NAMALWA (cell line): ENCODE results near the gene CYP4B1.

Experiments used
- DNase-seq: peaks from one replicate; pipeline ENCODE4 v3.0.0-alpha.2; 2015; ENCODE audit warnings: low spot score

CYP4B1 gene

GRCh38 chr1:46797696-46798470 lies 963 bp upstream of the CYP4B1 start:
- no peak for DNase-seq

DNA sequence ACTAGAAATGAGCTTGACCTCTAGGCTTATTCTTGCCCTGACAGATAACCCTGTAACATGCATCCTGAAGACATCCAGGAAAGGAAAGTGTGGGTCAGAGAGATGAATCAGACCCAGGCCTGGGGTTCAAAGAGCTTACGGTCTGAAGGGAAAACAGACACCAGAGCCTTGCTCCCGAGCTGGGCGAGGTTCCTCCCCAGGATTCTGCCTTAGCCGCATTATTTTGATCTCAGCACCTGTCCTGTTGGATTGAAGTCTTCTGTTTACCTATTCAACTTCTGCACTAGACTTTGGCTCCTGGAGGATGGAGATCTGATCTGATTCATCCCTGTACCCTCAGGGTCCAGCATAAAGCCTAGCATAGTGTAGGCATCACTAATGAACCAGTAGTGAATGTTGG lies 1.9 kb downstream of the CYP4B1 start:
- no peak for DNase-seq

DNA sequence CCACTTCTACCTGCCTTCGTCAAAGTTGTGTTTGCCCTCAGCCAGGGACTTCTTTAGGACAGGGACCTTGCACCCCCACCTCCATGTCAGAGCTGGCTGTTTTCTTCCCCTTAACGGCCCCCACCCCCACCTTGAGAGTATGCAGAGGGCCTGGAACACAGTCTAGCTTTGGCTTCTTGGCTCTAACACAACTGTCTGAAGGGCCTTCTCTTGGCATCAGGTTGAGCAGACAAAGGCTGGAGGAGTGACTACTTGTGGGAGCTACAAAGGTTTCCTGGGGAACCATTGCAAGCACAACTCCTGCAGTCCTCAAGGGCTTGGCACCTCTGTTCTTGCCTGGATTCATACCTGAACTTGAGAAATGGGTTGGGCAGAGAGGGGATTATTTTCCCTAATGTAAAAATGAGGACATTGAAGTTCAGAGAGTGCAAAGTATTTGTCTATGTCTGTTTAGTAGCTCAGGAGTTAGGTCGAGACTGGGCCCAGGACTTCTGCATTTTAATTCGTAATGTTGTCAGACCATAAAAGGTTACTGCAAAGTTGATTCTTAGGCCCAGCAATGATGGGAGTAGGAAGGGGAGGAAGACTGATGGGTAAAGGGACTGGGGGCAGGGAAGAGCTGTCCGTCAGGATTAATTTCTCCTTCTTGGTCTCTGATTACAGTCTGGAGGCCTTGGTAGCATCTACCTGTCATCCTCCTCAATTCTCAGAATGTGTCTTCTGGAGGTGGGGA lies 2.6 kb downstream of the CYP4B1 start:
- no peak for DNase-seq

DNA sequence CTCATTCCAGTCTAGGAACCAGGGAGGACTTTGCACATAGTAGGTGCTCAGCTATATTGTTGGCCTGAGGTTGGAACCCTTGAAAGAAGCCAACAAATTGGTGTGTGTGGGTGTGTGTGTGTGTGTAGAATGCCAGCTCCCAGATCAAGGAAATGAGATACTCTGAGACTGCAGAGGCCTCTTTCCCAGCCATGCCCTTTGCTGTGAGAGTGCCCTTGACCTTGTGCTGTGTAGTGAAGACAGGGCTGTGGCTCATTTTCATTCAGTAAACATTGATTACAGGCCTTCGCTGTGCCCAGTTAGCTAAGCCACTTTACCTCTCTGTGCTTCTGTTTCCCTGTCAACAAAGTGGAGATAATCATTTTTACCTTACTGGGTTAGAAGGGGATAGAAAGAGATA lies 3.2 kb downstream of the CYP4B1 start:
- no peak for DNase-seq

DNA sequence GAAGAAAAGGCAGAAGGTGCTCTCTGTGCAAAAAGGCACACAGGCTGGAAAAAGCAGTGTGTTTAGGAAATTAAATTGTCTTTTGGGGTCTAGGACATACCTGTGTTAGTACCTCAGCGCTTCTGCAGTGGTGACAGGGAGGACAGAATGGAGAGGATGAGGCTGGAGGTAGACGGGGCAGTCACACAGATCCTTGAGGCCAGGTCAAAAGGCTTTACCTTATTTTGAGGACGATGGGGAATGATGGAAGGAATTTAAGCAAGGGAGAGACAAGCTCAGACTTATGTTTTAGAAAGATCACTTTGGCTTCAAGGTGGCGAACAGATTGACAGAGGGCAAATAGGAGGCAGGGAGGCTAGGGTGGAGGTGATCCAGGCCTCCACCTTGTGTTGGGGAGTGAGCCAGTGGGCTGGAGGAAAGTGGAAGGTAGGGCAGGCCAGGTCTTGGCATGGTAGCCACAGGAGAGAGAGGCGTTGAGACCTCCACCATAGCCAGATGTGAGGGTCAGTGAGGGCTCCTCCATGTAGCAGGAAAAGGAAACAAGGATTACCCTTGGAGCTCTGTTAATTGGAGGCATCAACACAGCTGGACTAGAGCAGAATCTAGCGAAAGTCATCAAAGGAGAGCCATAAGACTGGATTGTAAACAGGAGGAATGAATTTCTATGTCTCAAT lies 4.2 kb downstream of the CYP4B1 start:
- DNase-seq, result no peak

GRCh38 chr1:46804027-46804889 lies 5.4 kb downstream of the CYP4B1 start:
- DNase-seq, result no peak

DNA sequence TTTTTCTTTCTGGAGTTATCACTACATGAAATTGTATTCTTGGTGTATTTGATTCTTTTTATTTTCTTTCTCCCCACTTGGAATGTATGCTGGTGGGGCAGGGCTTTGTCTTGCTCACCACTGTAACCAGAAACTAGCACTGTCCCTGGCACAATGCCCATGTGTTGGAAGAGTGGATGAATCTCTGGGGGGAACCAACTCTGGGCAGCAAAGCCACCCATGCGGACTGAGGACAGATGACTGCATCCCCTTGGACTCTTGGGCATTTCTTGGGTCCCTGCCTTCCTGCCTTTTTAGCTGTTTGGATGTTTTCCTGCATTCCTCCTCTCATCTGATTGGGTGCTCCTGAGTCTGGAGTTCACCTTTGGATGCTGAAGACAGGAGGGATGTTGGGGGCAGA lies 6.1 kb downstream of the CYP4B1 start:
- no peak for DNase-seq

GRCh38 chr1:46805755-46806154 lies 6.9 kb downstream of the CYP4B1 start:
- DNase-seq, result no peak

GRCh38 chr1:46806196-46807020 lies 7.6 kb downstream of the CYP4B1 start:
- DNase-seq, result no peak

DNA sequence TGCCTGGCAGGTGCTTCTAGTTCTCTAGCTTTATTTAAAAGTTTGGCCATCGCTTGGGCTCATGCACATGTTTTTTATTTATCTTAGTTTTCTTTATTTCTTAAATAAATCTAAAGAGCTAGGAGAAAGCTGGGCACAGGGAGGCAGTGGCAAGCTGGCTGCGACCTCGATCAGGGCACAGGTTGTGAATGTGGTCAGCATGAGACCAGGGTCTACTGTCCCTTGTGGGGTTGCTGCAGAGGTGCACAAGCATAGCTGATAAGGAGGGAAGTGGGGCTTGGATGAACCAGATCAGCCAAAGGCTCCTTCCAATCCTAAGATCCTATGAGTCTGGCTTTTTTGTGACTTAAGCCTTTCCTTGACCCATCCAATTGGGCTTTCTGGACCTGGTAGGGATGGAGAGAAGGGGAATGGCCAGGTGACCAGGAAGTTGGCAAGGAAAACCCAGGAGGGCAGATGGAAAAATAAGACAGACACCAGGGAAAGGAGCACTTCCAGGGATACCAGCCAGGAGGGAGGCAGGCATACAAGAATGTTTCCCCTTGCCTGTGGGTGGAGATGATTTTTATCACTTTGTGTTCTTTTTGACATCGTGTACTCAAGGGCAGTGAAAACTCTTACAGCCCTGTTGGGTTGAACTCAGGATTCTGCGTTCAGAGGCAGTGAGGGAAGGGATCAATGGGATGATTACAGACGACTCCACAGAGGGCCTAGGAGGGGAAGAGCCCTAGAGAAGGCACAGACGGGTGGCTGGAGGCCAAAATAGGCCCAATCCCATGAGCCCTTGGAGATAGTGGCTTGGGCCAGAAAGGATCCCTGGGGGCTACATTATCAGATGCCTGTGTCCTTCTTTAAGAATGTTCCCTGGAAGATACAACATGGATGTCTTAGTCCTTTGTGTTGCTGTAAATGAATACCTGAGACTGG lies 8.5 kb downstream of the CYP4B1 start:
- no peak for DNase-seq

GRCh38 chr1:46809071-46809470 lies 10.2 kb downstream of the CYP4B1 start:
- no peak for DNase-seq

GRCh38 chr1:46809904-46810303 lies 11.1 kb downstream of the CYP4B1 start:
- DNase-seq, result no peak

- no peak for DNase-seq
Observed at GRCh38 chr1:46810596-46810995, 11.8 kb downstream of the CYP4B1 start.

GRCh38 chr1:46811053-46811452 lies 12.2 kb downstream of the CYP4B1 start:
- DNase-seq, result no peak

GRCh38 chr1:46812065-46812963 lies 13.5 kb downstream of the CYP4B1 start:
- no peak for DNase-seq

GRCh38 chr1:46812996-46813857 lies 14.4 kb downstream of the CYP4B1 start:
- no peak for DNase-seq

DNA sequence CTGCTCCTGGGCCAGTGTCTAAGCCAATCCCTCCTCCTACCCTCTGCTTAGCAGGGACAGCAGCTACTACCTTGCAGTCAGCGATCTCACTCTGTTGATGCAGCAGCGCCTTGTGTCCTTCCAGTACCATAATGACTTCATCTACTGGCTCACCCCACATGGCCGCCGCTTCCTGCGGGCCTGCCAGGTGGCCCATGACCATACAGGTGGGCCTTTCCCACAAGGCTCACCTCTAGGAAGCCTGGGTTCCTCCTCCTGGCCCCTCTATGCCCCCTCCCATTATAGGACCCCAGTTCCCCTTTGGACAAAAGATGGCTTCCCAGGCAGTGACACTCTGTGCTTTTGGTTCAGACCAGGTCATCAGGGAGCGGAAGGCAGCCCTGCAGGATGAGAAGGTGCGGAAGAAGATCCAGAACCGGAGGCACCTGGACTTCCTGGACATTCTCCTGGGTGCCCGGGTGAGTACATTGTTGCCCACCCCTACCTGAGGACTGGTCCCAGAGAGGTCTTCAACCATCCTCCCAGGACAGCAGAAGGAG lies 15.1 kb downstream of the CYP4B1 start:
- DNase-seq, result no peak

GRCh38 chr1:46815133-46815532 lies 16.3 kb downstream of the CYP4B1 start:
- no peak for DNase-seq
